WI38 (cell line): ENCODE results near the gene NELL1.

ENCODE experiments used
- H3K4me3 ChIP-seq: 2 replicates; pipeline ENCODE4 v1.5.1; 2011; ENCODE audit warnings: low read depth, mild to moderate bottlenecking, control low read depth, low read length
- TF ChIP-seq, protein P1 (sequence below): IDR thresholded peaks from 2 replicates; pipeline ENCODE4 v1.5.1; 2012; ENCODE audit warnings: low read depth, mild to moderate bottlenecking, control low read depth, low read length

NELL1 gene

DNA sequence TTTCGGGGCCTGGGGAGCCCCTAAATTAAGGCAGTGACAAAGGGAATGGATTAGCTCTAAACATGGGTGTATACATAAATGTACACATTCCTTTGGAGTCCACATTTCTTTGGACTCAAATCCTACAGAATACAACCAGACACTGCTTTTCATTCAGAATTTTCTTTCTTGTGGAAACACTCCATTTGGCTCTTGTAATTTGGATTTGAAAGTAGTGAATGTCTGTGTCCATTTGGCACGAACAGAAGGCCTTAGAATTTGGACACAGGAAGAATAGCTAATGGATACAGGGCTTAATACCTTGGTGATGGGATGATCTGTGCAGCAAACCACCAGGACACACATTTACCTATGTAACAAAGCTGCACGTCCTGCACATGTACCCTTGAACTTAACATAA lies 399.5 kb downstream of the NELL1 start:
- TF ChIP-seq, protein P1, sequence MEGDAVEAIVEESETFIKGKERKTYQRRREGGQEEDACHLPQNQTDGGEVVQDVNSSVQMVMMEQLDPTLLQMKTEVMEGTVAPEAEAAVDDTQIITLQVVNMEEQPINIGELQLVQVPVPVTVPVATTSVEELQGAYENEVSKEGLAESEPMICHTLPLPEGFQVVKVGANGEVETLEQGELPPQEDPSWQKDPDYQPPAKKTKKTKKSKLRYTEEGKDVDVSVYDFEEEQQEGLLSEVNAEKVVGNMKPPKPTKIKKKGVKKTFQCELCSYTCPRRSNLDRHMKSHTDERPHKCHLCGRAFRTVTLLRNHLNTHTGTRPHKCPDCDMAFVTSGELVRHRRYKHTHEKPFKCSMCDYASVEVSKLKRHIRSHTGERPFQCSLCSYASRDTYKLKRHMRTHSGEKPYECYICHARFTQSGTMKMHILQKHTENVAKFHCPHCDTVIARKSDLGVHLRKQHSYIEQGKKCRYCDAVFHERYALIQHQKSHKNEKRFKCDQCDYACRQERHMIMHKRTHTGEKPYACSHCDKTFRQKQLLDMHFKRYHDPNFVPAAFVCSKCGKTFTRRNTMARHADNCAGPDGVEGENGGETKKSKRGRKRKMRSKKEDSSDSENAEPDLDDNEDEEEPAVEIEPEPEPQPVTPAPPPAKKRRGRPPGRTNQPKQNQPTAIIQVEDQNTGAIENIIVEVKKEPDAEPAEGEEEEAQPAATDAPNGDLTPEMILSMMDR = no peak
- no peak overlapping the region for H3K4me3 ChIP-seq

DNA sequence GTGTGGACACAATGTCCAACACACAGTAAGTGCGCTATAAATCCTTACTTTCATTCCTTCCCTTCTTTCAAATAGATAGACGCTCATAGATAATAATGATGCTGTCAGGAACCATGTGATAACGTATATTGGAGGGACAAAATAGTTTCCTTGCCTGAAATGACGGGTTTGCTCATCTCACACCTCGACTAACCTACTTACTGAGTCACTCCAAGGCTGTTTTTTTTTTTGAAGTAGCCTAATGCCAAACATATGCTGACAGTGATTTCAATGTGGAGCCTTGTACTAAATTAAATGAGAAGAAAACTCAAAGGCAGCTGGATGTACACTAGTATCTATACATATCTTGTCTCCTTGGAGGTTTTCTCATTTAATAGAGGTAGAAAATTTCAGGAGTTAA lies 400.5 kb downstream of the NELL1 start:
- H3K4me3 ChIP-seq = no peak overlapping the region
- TF ChIP-seq, protein P1 = no peak

DNA sequence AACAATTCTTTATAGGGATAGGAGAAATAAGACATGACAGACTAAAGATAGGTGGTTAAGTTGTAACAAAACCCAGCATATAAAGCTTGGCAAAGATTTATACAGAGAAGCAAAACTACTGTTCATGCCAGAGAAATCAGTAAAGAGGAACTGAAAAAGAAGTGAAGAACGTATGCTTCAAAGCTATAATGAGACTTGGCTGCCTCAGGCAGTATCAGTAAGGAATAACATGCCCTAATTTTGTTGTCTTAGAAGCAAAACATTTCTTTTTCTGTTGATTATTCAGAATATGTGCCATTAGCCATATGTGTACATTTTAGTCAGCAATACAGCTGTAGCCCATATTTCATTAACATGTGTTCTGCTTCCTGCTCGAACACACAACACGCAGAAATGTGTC lies 403.2 kb downstream of the NELL1 start:
- TF ChIP-seq, protein P1 = no peak
- no peak overlapping the region for H3K4me3 ChIP-seq

DNA sequence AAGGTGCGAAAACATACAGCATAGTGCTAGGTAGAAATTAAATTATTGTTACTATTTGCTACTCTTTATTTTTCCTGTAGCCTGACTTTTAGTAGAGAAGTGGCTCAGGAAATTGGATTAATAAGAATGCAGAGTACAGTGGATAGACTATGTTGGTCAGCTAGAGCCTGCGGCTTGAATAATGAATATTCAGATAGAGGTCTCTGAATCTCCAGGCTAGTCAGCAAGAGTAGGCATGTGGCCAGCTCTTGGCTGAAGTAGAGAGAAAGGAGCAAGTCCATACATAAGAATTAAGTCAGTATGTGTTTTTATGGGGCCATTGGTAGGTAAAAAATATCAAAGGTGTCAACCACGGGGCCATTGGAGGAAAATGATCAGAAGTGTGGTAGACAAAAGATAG lies 413.5 kb downstream of the NELL1 start:
- TF ChIP-seq, protein P1 = no peak

DNA sequence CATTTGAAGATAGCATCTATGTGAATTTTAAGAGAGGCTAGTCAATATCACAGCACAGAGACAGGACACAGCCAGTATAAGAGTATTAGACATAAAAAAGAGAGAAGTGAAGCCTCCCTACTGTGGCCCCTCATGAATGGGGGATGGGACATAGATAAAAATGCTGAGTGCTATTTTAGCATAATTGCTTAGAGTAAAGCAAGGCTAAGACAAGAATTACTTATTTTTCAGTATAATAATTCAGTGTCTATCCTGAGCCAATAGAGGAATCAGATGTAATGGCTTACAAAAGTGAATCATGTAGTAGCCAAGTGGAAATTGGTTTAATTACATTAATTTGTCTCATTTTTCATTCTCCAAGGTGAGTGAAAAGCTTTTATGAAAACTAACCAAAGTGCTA lies 419.5 kb downstream of the NELL1 start:
- TF ChIP-seq, protein P1 = no peak
- H3K4me3 ChIP-seq = no peak overlapping the region

More for the DNA sequence above, 413.5 kb downstream of the NELL1 start:
- H3K4me3 ChIP-seq = no peak overlapping the region

DNA sequence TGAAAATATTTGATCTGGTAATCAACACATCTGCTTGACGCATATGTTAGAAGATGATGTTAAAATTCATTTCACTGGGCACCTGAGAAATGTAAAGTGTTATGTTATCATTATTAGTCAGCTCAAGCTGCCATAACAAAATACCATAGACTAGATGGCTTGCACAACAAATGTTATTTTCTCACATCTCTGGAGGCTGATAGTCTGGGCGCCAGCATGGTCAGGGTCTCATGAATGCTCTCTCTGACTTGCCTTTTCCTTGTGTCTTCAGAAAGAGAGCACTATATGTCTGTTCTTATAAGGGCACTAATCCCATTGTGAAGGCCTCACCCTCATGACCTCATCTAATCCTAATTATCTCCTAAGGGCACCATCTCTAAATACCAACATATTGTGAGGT lies 435.3 kb downstream of the NELL1 start:
- TF ChIP-seq, protein P1 = no peak
- no peak overlapping the region for H3K4me3 ChIP-seq

DNA sequence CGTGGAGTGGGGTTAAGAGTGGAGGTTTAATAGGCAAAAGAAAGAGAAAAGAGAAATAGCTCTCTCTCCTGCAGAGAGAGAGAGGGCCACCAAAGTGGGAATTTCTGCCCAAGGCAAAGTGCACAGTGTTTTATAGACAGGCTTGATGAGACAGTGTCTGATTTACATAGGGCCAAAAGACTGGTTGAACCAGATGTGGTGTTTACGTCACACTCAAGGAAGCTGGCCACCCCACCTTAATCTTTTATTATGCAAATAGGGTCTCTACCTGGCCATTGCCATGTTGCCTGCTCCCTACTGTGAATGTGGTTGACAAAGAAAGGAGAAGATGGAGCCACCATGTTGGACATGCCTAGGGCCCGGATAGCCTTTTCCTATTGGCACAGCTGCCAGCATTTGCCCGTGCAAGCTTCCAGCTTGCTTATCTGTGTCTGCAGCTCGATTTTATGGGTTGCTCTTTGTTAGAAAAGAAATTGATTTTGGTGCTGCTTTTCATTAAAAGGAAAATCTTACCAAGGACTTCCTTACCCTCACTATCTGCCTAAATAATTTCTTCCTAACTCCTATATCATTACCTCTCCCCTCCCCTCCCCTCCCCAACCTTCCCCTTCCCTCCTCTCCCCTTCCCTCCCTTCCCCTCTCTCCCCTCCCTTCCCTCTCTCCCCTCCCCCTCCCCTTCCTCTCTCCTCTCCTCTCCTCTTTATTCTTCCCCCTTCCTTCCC lies 436.0 kb downstream of the NELL1 start:
- H3K4me3 ChIP-seq = no peak overlapping the region
- TF ChIP-seq, protein P1 = no peak
